CD4-positive, alpha-beta T cell treated with Interleukin-6 for 4 hours (primary cell): ENCODE results near the gene IWS1.
A peak's percentile ranks its signal among the peaks of the same experiment; 100 is the strongest.
"Not testable (repeated sequence)": the region's sequence is repeated elsewhere in the genome, so short reads cannot be mapped to it uniquely, and the experiment has no call there.

Experiments used
- DNase-seq: peaks from one replicate; pipeline ENCODE4 v3.0.0-alpha.2; 2020; ENCODE audit warnings: mixed read lengths

The IWS1 gene

DNA sequence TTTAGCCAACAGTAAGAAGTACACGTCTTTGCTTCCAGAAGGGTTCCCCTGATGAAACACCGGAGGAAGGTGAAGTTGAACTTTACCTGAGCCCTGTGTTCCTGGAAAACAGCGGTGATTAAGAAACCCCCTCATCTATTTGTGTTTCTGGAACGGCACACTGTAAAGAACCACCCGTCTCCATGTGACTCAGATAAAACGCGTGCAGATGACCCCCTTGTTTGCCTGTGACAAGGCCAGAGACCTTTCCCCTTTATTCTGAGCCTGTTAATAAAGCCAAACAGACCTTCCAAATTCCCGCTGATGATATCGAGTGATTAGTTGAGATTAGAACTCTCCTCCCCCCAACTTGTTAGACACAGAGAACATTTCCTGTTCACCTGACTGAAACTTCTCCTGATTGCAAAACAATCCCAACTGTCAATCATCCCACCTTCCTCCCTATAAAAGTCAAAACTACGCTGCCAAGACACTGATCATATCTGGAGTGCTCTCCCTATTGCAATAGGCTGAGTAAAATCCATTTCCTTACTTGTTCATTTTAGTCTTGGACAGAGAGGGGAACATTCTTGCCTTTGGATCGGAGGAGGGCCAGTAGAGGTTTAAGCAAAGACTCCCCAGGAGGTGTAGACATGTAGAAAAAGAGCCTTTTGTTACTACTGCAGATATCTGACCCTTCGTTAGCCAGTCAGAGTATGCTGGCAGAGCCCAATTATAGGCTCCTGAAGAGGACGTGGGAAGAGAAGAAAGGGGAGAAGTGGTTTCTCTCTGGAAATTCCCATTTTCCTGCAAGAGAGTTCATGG lies 914 bp upstream of the IWS1 start:
- DNase-seq = no peak

DNA sequence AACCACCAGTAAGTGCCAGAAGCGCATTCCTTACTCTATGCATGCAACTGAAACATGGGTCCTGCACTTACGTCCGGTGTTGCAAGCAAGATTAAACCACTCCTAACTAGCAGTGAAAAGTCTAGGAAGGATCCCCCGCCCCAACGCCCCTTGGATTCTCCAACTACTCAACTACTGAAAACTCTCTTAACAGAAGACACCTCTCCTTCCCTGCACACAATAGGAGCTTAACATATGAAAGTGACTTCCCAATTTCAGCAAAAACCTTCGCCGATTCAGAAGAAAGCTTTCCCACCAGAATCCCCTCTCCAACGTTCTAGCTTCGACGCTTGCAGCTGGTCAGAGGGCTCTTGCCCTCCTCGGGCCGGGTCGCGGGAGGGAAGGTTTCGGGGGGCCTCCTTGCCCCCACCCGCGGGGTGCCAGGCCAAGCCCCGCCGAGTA lies 578 bp downstream of the IWS1 start:
- peak; percentile 18 for DNase-seq

DNA sequence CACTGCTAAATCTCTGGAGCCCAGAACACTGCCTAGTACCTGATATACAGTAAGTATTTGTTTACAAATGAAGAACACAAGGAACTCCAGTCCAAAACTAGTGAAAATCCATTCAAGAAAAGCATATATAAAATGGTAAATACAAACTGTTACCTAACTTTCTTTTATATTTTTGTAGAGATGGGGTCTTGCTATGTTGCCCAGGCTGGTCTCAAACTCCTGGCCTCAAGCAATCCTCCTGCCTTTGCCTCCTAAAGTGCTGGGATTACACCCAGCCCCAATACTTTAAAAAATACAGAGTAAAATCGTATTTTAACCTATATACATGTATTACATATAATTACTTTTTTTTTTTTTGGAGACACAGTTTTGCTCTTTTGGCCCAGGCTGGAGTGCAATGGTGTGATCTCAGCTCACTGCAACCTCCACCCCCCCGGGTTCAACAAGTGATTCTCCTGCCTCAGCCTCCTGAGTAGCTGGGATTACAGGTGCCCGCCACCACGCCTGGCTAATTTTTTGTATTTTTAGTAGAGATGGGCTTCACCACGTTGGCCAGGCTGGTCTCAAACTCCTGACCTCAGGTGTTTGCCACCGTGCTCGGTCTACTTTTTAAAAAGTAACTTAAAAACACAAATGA lies 2.0 kb downstream of the IWS1 start:
- not testable (repeated sequence) for DNase-seq

DNA sequence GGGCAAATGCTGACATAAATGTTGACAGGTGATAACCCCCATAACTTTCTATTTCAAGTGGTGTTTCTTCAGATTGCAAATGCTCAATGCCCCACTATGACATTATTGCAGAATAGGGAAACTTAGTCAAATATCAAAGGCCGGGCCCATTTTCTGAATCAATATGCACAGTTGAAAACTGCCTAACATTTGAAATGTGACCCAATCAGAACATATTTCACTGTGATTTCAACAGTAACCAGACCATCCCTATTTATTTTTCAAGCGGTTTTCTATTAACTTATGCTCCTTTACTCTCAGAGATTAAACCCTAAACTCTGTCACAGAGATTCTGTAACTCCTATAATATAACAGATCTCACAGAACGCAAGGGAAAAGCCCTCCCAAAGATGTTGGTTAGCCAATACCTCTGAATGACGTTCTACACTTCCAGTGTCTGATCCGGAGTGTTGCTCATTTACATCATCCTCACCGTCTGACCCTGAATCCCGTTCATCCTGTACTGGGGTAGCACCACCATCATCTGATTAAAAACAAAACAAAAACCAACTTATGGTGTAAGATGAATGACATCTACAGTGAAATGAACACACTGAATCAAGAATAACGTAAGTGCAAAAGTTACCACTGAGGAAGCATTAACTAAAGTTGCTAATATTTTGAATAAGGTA lies 2.9 kb downstream of the IWS1 start:
- DNase-seq = no peak

DNA sequence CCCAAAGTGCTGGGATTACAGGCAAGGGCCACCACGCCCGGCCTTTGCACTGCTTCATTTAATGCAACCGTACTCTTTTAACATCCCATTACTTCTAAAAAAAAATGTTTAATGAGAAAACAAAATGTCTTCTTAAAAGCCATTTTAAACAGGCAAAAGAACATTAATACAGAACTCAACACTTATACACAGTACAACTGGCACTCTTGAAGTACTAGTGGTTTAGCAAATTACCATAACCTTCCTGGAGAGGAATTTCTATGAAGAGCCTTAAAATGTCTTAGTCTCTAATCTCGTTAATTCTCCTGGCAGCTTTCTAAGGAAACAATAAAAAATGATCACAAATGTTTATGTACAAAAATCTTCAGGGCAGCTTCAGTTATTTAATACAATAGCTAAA lies 5.9 kb downstream of the IWS1 start:
- DNase-seq = no peak

DNA sequence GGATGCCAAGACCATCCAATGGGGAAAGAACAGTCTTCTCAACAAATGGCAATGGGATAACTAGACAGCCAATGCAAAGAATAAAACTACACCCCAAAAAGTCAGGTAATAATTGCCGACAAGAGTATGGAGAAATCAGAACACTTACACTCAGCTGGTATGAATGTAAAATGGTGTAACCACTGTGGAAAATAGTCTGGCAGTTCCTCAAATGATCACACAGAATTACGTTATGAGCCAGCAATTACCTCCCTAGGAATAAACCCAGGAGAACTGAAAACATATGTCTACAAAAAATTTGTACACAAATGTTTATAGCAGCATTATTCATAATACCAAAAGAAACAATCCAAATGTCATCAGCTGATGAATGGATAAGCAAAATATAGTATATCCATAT lies 8.8 kb downstream of the IWS1 start:
- no peak for DNase-seq

DNA sequence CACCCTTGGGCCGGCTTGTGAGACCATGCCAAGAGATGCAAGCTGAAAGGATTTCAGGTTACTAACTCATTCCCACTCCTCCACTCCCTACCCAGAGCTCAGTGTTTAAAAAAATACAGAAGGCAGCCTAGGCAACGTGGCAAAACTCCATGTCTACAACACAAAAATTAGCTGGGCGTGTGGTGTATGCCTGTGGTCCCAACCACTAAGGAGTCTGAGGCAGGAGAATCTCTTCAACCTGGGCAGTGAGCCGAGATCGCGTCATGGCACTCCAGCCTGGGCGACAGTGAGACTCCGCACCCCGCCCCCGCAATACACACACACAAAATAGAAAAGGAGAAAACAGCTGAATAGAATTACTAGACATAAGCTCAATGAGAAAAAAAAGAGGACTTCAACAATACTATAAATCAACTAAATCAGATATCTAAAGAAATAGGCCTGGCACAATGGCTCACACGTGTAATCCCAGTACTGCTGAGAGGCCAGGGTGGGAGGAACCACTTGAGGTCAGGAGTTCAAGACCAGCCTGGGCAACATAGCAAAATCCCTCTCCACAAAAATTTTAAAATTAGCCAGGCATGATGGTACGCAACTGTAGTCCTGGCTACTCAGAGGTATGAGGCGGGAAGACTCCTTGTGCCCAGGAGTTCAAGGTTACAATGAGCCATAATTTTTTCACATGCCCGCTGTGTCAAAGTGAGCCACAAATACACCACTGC lies 10.1 kb downstream of the IWS1 start:
- no peak for DNase-seq

DNA sequence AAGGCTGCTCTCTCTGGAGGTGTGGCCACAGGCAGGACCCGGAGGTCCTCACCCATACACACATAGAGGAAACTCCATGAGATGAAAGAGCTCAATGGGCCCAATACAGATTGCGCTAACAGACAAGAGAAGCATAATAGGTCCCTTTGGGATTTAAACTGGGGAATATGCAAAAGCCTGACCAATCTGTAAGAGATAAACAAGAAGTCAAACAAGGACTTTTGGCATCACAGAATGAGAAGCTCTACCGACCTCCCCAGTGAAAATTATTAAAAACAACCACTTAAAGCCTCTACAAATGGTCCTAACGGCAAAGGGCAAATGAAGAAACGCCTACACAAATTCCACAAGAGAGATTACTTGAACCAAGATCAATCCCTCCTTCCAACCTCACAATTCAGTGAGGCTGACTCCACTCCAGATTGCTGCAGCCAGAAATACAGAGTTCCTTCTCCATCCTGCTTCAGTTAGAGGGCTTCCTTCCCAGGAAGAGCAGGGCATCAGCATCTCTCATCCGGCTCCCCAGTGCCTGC lies 10.8 kb downstream of the IWS1 start:
- DNase-seq = no peak

DNA sequence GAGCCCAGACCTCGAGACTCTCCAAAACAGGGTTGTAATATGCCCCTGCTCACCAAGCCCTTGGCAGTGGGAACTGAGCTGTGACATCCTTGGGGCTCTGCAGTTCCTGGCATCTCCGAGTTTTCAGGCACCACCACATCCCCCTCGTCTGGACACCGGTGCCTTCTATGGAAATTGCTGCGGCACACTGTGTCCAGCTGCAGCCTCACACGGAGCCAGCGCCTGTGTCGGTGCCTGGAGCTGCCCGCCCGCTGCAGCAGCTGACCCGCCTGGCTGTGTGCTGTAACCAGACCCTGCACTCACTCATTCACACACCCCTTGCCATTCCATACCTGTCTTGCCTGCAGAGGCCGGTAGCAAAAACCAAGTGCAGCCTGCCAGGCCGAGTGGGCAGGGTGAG lies 11.8 kb downstream of the IWS1 start:
- DNase-seq = no peak

DNA sequence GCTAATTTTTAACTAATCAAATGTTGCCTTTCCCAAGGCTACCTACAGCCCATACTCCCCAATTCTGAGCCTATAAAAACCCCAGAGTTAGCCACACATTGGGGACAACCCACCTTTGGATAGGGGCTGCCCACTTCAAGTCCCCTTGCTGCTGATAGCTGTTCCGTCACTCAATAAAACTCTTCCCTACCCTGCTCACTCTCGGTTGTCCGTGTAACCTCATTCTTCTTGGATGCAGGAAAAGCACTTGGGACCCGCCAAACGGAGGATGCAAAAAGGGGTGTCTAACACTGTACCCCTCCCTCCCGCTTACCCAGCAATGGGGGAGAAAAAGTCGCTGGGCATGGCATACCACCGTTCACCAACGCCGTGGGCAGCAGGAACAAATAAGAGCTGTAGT lies 12.2 kb downstream of the IWS1 start:
- DNase-seq = no peak

DNA sequence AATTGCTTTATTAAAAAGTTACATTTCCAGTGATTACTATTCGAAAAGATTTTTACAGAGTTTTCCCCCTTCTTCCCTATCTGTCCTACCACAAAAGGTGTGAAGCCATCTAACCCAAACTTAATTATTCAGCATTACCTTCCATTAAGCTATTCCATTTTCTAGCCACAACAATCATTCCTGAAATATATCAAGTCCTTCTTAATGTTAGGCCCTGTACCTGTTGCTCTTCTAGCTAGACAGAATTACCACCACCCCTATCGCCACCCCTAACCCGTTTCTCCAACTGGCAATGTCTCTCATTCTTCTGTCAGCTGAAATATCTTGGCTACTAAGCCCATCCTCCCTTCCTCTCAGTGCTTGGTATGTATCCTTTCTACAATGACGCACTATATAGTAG lies 13.9 kb downstream of the IWS1 start:
- DNase-seq = no peak

DNA sequence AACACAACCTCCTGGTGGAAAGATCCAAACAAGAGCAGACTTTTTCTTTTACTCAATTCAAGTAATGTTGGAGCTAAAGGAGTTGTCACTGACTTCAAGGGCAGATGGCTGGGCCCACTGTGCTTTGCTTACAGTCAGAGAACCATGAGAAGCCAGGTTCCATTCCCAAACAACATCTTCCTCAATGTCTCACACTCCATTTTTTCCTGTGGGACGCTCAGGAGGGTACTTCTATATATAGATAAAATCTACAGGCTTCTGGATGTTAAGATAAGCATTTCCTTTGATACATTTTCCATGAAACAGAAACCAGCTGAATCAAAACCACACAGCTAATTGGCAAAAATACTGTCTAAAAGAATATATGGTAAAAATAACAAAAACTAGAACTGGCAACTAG lies 14.4 kb downstream of the IWS1 start:
- DNase-seq = no peak

DNA sequence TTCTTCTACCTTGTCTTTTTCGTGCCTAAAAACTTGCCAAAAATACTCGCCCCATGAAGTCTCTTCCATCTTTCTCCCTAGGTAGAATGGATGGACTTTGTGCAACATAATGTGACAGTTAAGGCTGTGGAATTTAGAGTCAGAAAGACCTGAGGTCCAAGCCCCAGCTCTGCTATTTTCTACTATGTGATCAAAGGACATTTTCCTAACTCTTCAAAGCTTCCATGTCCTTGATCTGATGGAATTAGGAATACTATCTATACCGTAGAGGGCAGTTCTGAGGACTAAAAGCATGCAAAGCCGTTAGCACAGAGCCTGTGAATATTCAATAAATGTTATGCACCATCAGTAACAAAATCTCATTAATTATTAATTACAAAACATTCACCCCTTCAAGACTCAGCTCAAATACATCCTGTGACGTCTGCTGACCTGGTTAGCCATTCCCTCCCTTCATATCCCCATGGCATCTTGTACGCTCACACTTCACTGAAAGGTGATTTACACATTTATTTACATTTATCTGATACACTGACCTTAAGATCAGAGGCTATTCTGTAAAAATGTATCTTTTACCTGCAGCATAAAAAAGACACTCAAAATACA lies 15.1 kb downstream of the IWS1 start:
- DNase-seq = no peak

DNA sequence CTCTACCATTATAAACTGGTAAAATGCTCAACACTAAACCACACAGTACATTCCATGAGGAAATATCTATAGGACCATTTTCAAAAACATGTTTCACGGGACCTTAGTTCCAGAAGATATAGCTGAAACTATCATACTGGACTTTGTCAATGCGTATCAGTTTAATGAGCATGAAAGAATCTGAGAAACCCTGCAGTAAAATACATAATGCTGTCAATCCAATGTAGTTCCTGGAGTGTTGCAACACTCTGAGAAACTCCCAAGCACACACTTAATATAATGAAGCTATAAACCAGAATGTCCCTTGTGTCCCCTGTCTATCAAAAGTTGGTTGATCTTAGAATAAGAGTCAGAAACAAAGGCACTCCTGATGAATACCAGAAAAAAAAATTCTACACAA lies 16.2 kb downstream of the IWS1 start:
- no peak for DNase-seq

DNA sequence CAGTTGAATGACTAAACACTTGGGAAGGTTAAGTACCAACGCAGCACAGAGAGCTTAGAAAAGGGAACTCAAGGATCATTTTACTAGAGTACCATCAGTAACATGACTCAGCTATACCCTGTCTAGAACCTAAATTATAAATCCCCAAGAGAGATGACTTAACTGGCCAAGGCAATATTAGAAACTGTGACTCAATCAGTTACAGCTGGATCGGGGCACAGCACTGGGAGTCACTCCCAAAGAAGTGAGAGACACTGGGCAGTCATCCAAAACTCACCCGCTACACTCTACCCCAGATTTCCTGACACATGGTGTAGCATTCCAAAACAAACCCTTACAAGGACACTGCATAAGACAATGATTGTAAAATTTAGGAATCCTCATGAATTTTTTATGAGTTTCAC lies 17.7 kb downstream of the IWS1 start:
- no peak for DNase-seq

DNA sequence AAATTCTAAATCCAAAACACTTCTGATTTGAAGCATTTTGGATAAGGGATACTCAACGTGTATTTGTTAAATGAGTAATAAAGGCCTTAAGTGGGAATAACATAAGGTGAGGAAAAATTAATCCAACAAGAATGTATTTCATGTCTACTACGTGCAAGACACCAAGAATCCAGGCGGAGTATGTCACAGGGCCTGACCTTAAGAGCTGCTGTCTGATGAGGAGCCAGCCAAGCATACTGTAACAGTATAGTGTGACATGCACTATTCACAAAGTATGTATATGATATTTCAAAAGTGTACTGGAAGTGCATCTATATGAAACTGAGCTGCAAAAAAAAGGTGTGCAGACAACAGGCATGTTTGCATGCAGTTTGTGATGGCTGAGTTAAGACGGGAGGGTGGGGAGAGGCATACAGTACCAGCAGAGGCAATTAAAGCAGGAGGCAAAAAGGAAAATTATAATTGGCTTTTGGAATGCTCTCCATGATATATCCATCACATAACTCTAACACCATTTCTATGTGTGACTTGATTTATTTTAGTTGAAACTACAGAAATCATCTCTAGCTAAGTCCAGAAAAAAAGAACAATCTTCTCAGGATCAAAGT lies 18.2 kb downstream of the IWS1 start:
- no peak for DNase-seq

DNA sequence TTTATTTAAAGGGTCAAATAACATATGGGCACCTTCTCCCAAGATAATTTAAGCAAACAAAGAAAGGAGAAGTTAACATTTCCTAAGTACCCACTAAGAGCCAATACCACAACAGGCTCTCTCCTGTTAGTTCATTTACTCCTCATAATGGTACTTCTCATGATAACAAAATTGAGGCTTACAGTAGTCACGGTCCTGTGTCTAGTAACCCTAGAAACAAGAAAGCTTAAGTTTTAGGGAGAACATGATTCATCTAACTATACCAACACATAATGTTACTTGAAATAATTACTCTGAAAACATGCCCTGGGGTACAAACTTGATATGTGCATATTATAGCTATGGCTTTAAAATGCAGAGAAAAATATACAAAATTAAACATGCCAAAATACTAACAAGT lies 19.8 kb downstream of the IWS1 start:
- DNase-seq = no peak

DNA sequence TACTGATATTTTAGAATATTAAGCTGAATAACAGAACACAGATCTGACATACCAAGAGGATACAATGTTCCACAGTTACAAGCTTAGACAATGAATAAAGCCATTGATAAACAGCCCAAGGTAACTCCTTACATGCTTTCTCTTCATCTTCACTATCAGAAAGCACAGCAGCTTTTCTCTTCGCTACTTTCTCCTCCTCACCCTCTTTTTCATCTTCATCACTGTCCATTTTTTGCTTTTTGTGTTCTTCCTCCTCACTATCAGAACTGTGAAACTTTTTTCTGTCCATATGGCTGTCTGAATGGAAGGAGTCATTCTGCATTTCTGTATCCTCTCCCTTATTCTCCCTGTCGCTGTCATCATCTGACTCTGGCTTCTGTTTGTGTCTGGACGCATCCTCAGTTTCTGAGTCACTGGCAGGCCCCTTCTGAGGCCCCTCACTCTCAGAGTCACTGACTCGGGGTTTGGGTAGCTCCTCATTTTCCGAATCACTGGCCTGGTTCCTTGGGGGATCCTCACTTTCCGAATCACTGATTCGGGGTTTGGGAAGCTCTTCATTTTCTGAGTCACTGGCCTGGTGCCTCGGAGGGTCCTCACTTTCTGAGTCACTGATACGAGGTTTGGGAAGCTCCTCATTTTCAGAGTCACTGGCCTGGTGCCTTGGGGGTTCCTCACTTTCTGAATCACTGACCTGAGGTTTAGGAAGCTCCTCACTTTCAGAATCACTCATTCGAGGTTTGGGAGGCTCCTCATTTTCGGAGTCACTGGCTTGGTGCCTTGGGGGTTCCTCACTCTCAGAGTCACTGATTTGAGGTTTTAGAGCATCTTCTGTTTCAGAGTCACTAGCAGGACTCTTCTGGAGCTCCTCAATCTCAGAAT lies 21.5 kb downstream of the IWS1 start:
- no peak for DNase-seq

DNA sequence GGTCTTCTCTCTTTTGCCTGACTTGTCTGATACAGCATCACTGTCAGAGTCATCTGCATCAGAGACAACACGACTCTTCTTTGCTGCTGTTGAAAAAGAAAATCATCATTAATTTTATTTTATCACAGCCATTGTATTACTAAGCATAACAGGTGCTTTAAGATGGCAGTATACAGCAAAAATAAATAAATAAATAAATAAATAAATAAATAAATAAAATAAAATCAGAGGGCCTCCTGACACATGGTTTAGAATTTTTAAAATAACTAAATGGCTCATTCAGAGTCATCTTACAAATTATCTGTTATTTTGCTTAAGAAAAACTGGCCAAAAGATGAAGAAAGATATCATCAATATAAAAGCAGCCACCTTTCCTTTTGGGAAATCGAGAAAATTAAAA lies 22.8 kb downstream of the IWS1 start:
- DNase-seq = no peak

DNA sequence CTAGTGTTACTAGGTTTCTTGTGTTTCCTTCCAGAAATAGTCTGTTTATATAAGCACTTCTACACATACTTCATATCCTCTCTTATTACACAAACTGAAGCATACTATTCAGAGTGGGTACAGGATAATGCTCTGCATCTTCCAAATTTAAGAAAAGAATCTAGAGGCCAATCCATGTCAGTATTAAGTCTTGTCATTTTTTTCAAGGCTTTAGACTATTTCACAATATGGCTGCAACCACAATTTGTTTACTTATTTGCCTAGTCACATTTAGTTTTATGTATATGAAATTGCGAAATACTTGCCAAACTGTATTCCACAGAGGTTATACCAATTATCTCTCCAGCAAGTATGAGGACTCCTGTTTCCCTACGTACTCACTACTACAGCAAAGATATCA lies 27.9 kb downstream of the IWS1 start:
- no peak for DNase-seq

DNA sequence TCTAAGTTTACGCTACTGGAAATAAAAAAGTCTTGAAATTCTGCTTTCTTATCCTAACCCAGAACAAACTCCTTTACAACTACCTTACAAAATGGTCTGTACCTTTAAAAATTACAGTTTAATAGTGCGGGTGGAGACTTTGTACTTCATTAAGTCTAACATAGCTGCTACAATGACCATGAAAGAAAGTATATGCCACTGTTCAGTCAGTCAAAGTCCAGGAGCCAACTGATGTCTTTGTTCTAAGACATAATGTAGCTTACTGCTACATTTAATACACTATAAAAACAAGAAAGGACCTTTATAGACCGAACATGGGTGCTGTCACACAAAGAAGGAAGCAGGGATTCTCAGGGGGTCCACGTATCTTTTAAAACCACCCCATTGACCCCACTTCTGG lies 36.0 kb downstream of the IWS1 start:
- no peak for DNase-seq
